Kidney (tissue), 14 donors: ENCODE results near the gene AURKA. TPM values are rescaled to one million over a fixed set of nuclear protein-coding genes. Genes with fewer than 3 reads are reported as not detected.
A peak's percentile ranks its signal among the peaks of the same experiment; 100 is the strongest.

ENCODE experiments used
- DNase-seq, 5 donors: peaks; one replicate each; pipeline ENCODE4 v3.0.0-alpha.2; 2013 to 2020
- FAIRE-seq: peaks from 2 replicates; lab custom pipeline; 2012; peaks lifted over from hg19 to GRCh38; lab: Jason Lieb, UNC
- H3K27ac ChIP-seq, 2 donors: one replicate each; pipeline ENCODE4 v1.7.0; 2013; ENCODE audit warnings: low read depth in 2 of 2, low read length in 2 of 2, inconsistent platforms in 1 of 2
- H3K27me3 ChIP-seq: one replicate; pipeline ENCODE4 v1.7.1; 2013; ENCODE audit warnings: low read length, inconsistent platforms; ENCODE audit not compliant: control insufficient read depth, insufficient read depth
- H3K36me3 ChIP-seq, 3 donors: one replicate each; pipeline versions ENCODE4 v1.7.0 to v1.7.1; 2013; ENCODE audit warnings: low read length in 3 of 3, control low read depth in 1 of 3, inconsistent platforms in 1 of 3; ENCODE audit not compliant: insufficient read depth in 3 of 3, control insufficient read depth in 2 of 3
- H3K4me1 ChIP-seq, 3 donors: one replicate each; pipeline versions ENCODE4 v1.7.0 to v1.7.1; 2013; ENCODE audit warnings: low read length in 3 of 3, inconsistent platforms in 1 of 3, low read depth in 1 of 3; ENCODE audit not compliant: control insufficient read depth in 2 of 3, insufficient read depth in 2 of 3
- H3K4me3 ChIP-seq, 3 donors: one replicate each; pipeline versions ENCODE4 v1.7.0 to v1.8.1; 2013; ENCODE audit warnings: low read length in 3 of 3, control low read depth in 1 of 3, inconsistent platforms in 1 of 3
- H3K9ac ChIP-seq, 3 donors: one replicate each; pipeline versions ENCODE4 v1.7.0 to v1.7.1; 2013; ENCODE audit warnings: low read length in 3 of 3, control low read depth in 1 of 3, inconsistent platforms in 1 of 3
- H3K9me3 ChIP-seq, 3 donors: one replicate each; pipeline versions ENCODE4 v1.7.0 to v1.7.1; 2013; ENCODE audit warnings: low read length in 3 of 3, control low read depth in 1 of 3, inconsistent platforms in 1 of 3; ENCODE audit not compliant: control insufficient read depth in 2 of 3, insufficient read depth in 1 of 3
- intact Hi-C: fragments of 100-400 bp; cut with DNase I; formaldehyde crosslinking; loops from one replicate; pipeline ENCODE4 v1.11.1; 2022
- polyA plus RNA-seq: library from polyadenylated mRNA; stranded (reverse); fragments of 350-450 nt; fragmentation: Illumina TruSeq; extraction: RNeasy Lipid Tissue Mini Kit (QIAGEN cat#74804); gene quantifications from one replicate; pipeline ENCODE4 v1.2.3, GENCODE V29; 2014; ENCODE audit warnings: low read depth, low replicate concordance; ENCODE audit not compliant: insufficient read depth
- total RNA-seq: library from RNA; stranded (reverse); fragmentation: NEBNext Ultra II Directional; extraction: Animal tissue kit (Norgen Biotek cat#: 25700); gene quantifications from one replicate; pipeline ENCODE4 v1.2.1, GENCODE V29; 2021
- TF ChIP-seq, protein P1 (sequence below): IDR thresholded peaks from 3 replicates; pipeline ENCODE4 v1.5.1; 2012; ENCODE audit warnings: mild to moderate bottlenecking, moderate library complexity, borderline replicate concordance; ENCODE audit not compliant: insufficient read depth; ENCODE audit errors: extremely low read depth
- donor health status: control.
- donor health status: control.
- donor health status: control.
- donor health status: control.
- donor health status: control.
- donor health status: DM: yes; HTN: yes; CAD: no.
- donor health status: Normal renal cell carcinoma (clear cell type).

The AURKA gene
- total and polyA plus RNA-seq, 2 donors from 2014 or later, result 2.7 to 3.3 TPM

GRCh38 chr20:56360133-56360907 is 31.7 kb downstream of the AURKA start:
- DNase-seq, result no peak
- Histone ChIP-seq H3K4me3 (peak overlapping the region; percentile 66 to 84 (median 80)), H3K9me3 (no peaks in the 10 kb centered on the region), H3K27ac (no peak overlapping the region), H3K9ac (peak overlapping the region in 1 of 3 donors; percentile 62), H3K4me1 (peaks cover 0 to 11% (median 8%) of the 10 kb centered on the region in 3 donors), H3K36me3 (no peaks in the 10 kb centered on the region), H3K27me3 (no peaks in the 10 kb centered on the region)
- TF ChIP-seq, protein P1, sequence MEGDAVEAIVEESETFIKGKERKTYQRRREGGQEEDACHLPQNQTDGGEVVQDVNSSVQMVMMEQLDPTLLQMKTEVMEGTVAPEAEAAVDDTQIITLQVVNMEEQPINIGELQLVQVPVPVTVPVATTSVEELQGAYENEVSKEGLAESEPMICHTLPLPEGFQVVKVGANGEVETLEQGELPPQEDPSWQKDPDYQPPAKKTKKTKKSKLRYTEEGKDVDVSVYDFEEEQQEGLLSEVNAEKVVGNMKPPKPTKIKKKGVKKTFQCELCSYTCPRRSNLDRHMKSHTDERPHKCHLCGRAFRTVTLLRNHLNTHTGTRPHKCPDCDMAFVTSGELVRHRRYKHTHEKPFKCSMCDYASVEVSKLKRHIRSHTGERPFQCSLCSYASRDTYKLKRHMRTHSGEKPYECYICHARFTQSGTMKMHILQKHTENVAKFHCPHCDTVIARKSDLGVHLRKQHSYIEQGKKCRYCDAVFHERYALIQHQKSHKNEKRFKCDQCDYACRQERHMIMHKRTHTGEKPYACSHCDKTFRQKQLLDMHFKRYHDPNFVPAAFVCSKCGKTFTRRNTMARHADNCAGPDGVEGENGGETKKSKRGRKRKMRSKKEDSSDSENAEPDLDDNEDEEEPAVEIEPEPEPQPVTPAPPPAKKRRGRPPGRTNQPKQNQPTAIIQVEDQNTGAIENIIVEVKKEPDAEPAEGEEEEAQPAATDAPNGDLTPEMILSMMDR, result no peak
- no peak for FAIRE-seq
- intact Hi-C loops, result no loop called here

DNA sequence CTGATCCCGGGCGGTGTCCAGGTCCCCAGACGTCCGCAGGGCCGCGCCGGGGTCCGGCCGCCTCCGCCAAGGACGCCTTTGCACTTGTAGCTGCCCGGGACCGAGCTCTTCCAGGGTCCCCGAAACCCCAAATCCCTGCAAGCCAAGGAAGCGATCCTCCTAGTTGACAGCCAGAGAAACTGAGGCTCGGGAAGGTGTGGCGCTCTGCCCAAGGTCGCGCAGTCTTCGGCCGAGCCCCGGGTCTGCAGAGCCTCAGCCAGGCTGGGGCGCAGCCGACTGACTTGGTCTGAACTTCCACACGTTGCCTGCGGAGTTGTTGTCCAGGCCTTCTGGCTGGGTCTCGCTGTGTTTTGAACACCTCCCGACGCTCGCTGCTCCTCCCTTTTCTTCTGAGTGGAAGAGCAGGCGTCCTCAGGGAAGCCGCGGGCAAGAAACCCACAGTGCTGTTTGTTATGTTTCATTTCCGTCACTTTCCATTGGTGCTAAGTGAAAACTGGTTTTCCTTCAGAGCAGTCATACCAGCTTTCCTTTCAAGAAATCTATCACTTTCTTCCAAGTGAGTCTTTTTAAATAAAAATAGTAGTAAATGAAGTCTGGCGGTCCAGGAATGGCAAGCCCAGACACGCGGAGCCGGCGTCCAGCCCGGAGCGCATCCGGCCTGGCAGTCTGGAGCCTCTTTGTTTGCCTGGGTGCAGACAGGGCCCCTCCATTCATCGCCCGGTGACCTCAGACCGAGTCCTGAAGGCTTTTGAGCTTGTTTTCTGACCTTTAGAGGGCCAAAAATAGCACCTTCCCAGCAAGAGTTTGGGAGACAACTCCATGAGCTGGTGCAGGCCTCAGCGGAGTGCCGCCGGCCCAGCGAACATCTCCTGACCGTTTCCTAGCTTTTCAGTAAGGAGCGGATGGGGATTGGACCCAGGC is 32.5 kb downstream of the AURKA start:
- Histone ChIP-seq H3K4me1 (peaks cover 0 to 11% (median 8%) of the 10 kb centered on the region in 3 donors), H3K9me3 (no peaks in the 10 kb centered on the region), H3K27me3 (no peaks in the 10 kb centered on the region), H3K36me3 (no peaks in the 10 kb centered on the region), H3K27ac (peak overlapping the region in 1 of 2 donors; percentile 76), H3K4me3 (peak overlapping the region; percentile 66 to 84 (median 80)), H3K9ac (peak overlapping the region; percentile 45 to 81 (median 62))
- intact Hi-C loops, result no loop called here
- DNase-seq (peak; percentile 58 to 79 (median 75)), FAIRE-seq (no peak)
- TF ChIP-seq, protein P1, result no peak

DNA sequence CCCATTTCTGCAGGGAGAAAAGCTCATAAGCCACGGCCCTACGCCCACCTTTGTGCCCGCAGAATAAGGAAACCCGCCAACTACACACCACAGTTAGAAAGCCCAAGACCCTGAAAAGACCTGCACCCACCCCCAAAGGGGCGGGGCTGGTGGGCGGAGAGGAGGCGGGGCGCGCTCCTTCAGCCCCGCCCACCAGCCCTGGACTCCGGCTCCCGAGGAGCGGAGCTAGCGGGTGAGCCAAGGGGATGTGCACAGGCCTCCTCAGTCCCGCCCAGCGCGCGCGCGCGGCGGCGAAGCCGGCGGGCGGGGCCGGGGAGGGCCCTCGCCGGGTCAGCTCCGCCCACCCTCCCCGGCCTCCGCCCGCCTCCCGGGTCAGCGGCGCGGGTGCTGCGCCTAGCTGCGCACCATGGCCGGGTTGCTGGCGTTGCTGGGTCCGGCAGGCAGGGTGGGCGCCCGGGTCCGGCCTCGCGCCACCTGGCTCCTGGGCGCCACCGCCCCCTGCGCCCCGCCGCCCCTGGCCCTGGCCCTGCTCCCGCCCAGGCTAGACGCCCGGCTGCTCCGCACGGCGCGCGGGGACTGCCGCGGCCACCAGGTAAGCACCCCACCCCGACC is 33.3 kb downstream of the AURKA start, which contains the start of gene FAM210B:
FAM210B (plus strand) TSS at position 375 of the 612 bp plus-strand sequence; CDS start at position 407, 32 bp downstream.
- Histone ChIP-seq H3K4me1 (peaks cover 0 to 11% (median 8%) of the 10 kb centered on the region in 3 donors), H3K27ac (peak within 1 kb of the TSS in 1 of 2 donors; percentile 76), H3K36me3 (no peaks in the 10 kb centered on the region), H3K9me3 (no peaks in the 10 kb centered on the region), H3K9ac (peak within 1 kb of the TSS; percentile 45 to 81 (median 62)), H3K4me3 (peak within 1 kb of the TSS; percentile 66 to 84 (median 80)), H3K27me3 (no peaks in the 10 kb centered on the region)
- peak; percentile 88 to 96 (median 94) for DNase-seq
- intact Hi-C loops, result no loop called here
- TF ChIP-seq, protein P1, result no peak
- FAIRE-seq, result no peak
